NCI-H748 (cell line): ENCODE results near the gene KIAA1671.

ENCODE experiments used
- DNase-seq: peaks from one replicate; lab custom pipeline; 2025; ENCODE audit not compliant: unreplicated experiment; lab: John Stamatoyannopoulos, UW

The KIAA1671 gene

GRCh38 chr22:25032066-25032465, 79.5 kb downstream of the KIAA1671 start:
- no peak for DNase-seq

DNA sequence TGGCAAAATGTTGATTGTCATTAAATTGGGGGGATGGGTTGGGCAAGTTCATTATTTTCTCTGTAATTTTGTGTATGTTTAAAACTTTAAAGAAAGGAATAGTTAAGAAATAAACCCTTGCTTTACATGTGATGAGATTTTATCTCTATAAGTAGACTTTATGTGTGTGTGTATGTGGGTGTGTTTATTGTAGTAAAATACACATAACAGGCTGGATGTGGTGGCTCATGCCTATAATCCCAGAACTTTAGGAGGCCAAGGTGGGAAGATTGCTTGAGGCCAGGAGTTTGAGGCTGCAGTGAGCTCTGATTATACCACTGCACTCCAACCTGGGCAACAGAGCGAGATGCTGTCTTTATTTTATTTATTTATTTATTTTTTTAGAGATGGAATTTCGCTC, 83.2 kb downstream of the KIAA1671 start:
- DNase-seq: no peak

DNA sequence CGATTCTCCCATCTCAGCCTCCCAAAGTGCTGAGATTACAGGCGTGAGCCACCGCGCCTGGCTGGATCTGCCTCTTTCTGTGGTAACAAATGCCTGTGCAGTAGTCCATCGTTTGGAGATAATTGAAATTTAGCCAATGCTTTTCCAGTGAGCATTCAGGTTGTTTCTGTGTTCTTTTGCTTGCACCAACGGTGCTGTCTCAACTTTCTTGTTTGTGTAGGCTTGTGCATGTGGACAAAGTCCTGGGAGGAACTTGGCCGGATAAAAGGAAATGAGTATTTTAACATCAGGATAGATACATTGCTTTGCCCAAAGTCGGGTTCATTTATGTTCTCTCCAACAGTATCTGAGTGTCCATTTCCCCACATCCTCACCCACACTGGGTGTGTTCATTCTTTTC, 85.7 kb downstream of the KIAA1671 start:
- no peak for DNase-seq

- DNase-seq: no peak
Observed at GRCh38 chr22:25038771-25039170, 86.3 kb downstream of the KIAA1671 start.

- DNase-seq: no peak
Observed at GRCh38 chr22:25039255-25039654, 86.7 kb downstream of the KIAA1671 start.

- no peak for DNase-seq
Observed at GRCh38 chr22:25039754-25040153, 87.2 kb downstream of the KIAA1671 start.

DNA sequence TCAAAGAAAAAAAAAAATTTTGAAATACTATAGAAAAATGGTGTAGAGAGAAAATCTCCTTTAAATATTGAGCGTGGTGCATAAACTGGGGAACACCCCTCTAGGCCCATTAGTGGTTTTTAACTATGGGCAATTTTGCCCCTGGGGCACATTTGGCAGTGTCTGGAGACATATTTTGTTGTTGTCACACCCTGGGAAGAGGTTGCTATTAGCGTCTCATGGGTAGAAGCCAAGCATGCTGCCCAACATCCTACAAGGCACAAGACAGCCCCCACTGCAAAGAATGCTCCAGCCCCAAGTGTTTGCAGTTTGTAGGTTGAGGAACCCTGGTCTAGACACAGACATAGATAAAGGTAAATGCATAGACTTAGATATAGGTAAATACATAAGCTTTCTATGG, 92.6 kb downstream of the KIAA1671 start:
- no peak for DNase-seq

DNA sequence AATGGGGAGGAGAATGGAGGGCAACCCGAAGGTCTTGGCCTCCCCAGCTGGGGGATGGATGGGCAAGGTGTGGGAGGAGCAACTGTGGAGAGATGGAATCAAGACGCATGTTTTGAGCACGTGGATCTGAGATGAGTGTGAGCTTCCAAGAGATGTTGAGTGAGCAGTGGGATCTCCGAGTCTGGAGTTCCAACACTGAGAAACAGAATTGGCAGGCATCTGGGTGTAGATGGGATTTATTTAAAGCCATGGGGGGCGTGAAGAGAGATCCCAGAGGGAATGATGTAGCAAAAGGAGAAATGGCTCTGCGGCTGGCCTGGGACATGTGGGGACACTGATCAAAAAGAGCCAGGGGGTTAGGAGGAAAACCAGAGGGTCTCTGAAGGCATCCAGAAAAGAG, 95.6 kb downstream of the KIAA1671 start:
- no peak for DNase-seq

- DNase-seq: peak; percentile 42
Observed at GRCh38 chr22:25048659-25049647, 96.4 kb downstream of the KIAA1671 start.

DNA sequence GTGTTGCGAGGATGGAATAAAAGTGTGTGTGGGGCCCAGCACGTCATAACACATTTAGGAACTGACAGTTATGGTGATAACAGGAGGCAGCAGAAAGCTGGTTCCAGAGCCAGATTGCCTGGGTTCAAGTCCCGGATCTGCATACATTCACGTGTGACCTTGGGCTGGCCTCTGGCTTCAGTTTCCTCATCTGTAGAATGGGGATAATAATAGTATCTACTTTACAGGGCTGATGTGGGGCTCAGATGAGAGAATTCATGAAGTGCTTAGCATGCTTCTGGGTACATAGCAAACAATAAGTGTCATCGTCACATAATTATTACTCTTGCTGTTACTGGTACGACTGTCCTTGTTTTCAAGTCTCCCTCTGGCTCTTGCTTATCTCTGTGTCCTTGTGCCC, 97.3 kb downstream of the KIAA1671 start:
- DNase-seq: no peak

GRCh38 chr22:25050566-25050965, 98.0 kb downstream of the KIAA1671 start:
- DNase-seq: no peak

- DNase-seq: no peak
Observed at GRCh38 chr22:25051073-25051472, 98.6 kb downstream of the KIAA1671 start.

DNA sequence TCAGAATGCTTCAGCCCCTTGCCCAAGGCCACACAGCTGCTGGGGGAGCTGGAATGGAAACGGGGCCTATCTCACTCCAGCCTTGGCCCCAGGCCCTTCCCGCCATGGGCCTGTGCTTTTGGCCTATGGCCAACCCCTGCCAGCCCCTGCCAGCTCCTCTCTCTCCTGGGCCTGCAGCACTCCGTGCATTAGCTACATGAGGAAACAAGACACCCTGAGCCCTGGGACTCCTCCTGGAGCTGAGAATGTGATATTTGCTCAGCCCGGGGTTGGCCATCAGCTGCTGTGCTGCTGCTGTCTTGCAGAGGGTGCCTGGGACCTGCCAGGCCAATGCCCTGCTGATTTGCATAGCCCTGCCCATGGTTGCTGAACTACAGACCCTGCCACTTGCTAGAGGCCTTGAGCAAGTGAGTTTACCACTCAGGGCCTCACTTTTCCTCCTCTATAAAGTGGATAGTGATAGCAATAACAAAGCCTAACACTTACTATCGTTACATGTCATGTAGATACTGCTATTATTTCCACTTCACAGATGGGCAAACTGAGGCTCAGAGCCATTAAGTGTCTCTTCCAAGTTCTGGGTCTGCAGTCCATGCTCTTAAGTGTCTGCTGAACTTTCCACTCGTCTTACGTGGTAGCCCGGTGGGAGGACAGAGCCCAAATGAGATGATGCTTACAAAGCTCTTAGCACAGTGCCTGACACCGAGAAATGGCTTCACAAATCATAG, 99.6 kb downstream of the KIAA1671 start:
- DNase-seq: peak; percentile 37

GRCh38 chr22:25053153-25053805, 100.8 kb downstream of the KIAA1671 start:
- no peak for DNase-seq

DNA sequence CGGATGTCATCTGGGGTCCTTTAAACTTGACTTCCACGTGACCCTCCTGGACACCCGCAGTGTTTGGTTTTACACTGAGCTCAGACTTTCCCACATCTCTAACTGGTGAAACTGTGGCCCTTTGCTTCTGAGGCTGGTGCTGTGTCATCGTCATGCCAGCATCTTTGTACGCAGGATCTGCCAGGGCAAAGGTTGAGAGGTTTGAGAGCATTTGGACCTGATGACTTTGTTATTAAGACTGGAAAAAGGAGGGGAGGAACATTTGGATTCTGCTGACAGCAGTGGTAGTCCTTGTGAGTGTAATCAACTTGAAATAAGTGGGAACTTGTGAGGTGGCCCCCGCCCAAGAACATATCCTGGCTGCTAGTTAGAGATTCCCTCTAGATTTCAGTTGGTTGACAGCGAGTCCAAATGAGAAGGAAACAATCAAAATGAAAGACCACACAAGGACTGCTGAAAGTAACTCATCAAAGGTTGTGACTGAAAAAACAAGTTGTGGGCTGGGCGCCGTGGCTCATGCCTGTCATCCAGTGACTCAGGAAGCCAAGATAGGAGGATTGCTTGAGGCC, 102.5 kb downstream of the KIAA1671 start:
- DNase-seq: no peak

GRCh38 chr22:25057013-25057881, 104.7 kb downstream of the KIAA1671 start:
- DNase-seq: peak; percentile 48

DNA sequence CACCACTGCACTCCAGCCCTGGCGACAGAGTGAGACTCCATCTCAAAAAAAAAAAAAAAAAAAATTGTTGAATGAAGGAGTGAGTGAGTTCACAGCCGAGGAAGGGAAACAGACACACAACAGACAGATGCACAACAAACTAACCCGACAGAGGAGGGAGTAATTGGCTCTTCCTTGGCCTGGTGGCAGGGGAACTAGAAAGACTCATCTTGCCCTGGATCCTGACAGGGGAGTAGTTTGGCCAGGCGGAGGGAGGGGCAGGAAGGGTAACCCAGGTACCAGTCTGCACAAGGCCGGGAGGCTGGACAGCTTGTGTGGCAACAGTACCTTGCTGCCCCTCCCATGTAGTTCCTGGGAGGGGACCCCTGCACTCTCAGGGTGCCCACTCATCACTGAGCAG, 106.9 kb downstream of the KIAA1671 start:
- DNase-seq: no peak

- no peak for DNase-seq
Observed at GRCh38 chr22:25060522-25061071, 108.1 kb downstream of the KIAA1671 start.

GRCh38 chr22:25061134-25061533, 108.6 kb downstream of the KIAA1671 start:
- no peak for DNase-seq
